Effector CD8-positive, alpha-beta T cell (primary cell): ENCODE measurements around the gene TRAT1.
"Not testable (repeated sequence)": the region's sequence is repeated elsewhere in the genome, so short reads cannot be mapped to it uniquely, and the experiment has no call there.

Source experiments
- DNase-seq: peaks from one replicate; lab custom pipeline; 2025; lab: John Stamatoyannopoulos, UW
- total RNA-seq, 4 experiments: gene quantifications; one replicate each; lab custom pipeline; 2026; lab: John Stamatoyannopoulos, UW

TRAT1 gene, protein sequence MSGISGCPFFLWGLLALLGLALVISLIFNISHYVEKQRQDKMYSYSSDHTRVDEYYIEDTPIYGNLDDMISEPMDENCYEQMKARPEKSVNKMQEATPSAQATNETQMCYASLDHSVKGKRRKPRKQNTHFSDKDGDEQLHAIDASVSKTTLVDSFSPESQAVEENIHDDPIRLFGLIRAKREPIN
- 69.6 to 178 (median 99.2) reads per million in 4 experiments for total RNA-seq

DNA sequence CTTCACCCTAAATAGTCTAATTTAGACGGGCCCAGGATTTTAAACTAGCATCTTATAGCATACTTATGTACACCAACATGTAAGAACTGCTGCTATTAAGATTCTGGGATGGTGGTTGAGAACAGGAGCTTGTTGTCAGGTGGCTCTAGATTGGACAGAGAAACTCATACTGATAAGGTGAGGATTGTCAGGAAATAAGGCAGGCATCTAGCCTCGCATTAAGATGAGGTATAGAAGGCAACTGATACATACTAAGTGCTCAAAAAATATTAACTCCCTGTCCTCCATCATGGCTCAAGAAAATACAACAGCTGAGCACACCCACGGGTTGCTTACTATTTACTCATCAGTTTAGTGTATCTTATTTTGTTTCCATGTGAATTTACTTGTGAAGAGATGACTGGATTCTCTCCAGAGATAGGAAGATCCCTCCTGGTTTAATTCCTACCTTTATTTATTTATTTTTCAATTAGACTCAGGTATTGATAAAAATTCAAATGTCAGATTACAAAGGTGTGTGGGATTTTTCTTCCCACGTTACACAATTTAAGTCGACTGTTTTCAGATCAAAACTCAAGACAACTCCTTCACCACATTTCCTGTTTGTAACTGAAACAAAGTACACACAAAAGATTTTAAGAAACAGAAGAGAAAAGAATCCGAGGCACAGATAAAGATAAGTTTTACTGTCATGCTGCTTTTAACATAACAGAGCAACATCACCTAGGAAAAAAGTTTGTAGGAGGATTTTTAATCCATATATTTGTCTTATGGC is at the start of gene TRAT1:
Gene TRAT1 (plus strand): TSS at position 664 of the 775 bp plus-strand sequence. CDS start 142 bp downstream, outside the sequence.
- DNase-seq: no peak

DNA sequence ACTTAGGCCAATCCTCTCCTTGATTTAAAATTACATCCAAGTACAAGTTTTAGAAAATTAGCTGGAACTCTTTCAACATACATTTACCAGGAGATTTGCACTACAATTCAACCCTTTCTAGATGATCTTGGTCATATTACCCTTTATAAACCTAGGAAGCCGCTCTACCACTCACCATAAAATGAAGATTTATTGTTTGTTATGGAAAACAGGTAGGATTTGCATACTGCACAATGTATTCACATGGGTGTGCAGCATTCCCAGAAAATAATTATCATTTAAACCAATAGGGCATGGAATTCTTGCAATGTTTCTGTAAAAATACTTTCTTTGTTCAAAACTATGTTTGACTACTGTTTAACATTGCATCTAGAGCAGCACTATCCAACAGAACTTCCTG is 46.9 kb upstream of the TRAT1 start:
- DNase-seq: no peak

DNA sequence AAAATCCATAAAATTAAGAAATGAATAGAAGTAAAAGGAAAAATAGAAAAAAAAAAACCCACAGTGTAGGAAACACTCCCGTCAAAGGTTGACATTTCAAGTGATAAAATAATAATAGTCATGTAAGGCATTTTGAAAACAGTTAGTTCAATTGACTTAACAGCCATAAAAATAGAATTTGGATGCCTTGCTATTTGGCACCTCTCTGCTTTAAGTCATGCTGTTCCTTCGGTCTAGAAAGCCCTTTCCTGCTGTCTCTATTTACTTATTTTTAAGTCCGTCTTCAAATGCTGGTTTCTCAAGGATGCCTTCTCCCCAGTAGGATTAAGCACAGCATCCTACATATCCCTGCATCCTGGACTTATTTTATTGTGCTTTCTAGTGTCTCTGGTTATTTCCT is 43.1 kb upstream of the TRAT1 start:
- DNase-seq: no peak

DNA sequence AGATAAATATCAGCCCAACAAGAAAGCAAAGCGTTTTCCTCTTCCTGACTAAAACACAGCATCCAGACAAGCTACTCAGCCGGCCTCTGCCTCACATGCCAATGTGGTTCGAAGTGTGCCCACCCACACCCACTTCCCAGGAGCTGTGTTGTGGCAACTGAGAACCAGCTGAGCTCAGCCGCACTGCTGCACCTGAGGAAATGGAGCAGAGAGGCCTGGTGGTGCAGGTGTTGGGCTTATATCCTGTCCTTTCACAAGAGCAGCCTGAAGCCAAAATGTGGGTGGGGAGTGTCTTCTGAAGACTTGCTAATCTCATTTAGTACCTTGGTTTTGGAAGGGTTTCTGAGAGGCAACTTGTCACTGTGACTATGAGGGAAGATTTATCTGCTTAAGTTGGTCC is 42.4 kb upstream of the TRAT1 start:
- DNase-seq: no peak

DNA sequence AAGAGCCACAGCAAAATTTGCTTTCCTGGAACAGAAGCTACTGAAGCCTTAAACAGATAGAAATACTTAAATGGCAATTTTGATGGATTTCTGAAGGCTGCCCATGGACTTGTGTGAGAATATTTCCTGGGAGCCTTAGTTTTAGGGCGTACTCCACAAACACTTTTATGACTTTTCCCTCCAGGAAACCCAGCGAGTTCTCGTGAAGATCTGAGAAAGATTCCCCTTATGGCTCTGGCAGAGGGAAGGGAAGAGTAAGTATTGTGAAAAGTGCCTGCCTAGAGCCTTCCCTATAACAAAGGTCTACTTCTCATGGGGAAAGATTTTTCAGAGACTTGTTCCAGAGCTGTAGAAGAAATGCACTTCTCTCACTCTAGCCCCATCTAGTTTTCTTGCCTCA is 31.1 kb upstream of the TRAT1 start:
- DNase-seq: no peak

DNA sequence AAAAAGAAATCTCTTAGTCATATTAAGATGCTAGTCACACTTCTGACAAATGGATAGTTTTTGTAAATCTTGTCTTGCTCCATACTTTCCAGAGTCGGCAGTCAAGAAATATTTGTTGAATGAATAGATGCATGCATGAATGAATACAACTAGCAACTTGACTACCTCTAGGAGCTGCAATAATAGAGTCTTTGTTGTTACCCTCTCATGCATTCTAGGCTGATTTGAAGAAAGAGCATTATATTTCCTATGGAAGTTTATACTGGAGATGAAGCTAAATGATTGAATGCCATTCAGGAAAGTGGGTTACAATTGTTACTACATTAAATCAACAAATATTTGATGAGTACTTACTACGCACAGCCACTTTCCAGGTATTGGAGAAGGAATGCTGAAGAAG is 18.1 kb upstream of the TRAT1 start:
- no peak for DNase-seq

DNA sequence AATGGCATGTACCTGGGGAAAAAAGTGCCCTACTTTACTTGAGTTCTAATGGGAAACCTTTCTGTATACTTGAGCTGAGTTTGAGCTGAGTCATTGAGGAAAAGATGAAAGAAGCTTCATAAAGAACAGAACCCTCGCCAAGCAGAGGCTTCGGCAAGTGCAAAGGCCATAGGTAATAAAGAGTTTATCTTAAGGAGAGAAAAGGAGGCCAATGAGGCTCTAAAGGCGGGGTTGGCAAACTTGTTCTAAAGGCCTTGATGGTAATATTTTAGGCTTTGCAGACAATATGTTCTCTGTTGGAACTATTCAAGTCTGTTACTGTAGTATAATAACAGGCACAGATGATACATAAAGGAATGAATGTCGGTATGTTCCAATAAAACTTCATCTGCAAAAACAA is 17.6 kb upstream of the TRAT1 start:
- no peak for DNase-seq

DNA sequence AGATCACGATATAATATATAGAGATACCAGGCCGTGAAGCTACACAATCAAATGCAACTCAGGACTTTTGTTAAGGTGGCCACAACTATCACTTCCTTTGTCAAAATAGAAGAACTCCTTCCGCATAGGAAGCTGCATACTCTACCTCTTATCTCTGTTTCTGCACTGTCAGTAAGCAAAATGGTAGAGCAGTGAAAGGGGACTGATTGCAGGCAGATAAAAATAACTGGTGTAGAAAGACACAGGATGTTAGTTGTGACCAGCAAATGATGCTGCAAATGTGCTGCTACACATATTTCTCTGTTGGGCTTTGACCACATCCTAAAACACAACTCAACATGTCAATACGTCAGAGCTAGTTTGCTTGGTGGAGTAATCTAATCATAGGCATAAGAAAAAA is 16.3 kb upstream of the TRAT1 start:
- no peak for DNase-seq

DNA sequence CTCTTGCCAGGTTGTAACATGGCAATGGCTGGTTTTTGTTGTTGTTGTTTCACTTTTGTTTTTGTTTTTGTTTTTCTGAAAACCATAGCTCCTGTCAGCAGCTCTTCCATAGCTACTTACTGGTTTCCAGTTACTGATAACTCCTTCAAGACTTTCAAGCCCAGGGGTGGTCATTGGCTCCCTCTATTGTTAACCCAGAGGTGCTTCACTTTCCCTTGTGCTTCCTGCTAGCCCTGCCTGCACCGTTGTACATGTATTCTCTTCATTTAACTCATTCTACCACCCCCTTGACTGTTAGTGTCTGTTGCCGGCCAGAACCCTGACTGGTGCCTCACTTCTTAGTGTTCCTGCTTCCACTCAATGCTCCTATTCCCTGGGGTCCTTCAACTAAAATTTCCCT is 4.2 kb upstream of the TRAT1 start:
- no peak for DNase-seq

DNA sequence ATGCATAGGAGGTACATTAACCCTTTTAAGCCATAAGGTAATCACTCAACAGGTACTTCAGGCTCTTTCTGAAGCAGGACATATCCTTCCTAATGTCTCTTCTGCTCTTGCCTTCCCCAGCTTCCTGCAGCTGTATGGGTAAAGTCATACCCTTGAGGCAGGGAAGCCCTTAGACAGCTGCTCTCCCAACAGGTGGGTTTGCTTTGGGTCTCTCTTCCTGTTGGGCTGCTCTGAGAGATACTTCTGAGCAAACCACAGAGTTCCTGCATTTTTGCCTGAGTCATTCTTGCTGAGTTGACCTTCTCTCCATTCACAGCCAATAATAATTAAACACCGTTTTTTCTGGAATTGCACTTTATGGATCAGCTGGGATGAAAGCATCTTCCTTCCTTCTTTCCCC is 2.0 kb upstream of the TRAT1 start:
- DNase-seq: no peak

DNA sequence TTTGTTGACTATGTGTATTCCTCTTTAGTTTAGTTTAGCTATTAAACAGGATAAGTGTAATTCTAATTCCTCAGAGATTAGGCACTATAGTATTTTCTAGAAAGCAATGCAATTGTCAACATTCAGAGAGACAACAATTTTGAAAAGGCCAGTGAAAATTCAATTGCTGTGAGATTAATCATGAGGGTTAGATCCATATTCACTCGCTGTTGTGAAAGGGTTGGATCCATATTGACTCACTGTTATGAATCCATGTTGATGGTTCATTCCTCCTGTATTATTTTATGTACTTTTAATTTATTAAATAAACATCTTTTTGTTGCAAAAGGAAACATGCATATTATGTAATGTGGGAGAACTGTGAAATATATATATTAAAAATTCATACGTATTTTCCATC is 641 bp downstream of the TRAT1 start:
- no peak for DNase-seq

DNA sequence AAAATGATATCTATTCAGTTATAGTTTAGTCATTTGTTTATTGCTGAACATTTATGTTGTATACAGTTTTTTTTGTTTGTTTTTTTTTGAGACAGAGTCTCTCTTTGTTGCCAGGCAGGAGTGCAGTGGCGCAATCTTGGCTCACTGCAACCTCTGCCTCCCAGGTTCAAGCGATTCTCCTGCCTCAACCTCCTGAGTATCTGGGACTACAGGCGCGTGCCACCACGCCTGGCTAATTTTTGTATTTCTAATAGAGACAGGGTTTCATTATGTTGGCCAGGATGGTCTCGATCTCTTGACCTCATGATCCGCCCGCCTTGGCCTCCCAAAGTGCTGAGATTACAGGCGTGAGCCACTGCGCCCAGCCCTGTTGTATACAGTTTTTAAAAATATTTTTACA is 1.2 kb downstream of the TRAT1 start:
- not testable (repeated sequence) for DNase-seq

DNA sequence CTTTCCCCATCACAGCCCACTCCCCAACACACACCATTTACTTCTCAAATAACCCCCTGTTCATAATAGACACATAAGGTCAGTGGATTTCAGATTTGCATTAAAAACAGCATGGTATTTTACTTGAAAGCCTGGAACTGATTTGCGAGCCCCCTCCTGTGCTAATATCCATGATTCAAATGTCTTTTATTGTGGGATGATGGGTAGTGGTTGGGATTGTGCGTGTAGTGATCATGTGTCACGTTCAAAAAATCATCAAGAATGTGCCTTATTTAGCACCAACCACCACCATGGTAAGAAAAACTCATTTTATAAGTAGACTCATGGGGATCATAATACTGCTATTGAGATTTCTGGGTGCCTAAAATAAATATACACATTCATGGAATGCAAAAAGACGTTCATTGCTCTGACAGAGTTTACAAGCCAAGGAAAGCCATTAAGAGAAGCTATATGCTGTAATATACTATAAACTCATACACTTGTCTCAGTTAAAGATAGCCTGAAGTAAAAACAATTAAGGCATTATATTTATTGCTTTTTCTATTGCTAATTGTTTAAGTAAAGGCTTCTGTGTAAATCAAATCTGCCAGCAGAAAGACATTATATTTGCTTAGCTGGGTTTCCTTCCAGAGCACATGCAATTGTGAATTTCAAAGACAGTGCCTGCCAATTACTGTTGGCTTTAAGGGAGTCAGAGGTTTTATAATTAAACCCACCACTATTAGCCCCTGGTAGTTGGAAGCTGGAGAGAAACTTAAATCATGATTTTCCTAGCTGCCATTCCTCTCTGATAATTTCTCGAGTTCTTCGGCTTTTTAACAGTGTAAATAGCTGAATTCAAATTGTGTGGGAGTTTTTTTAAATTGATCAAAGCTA is 4.0 kb downstream of the TRAT1 start:
- DNase-seq: no peak

DNA sequence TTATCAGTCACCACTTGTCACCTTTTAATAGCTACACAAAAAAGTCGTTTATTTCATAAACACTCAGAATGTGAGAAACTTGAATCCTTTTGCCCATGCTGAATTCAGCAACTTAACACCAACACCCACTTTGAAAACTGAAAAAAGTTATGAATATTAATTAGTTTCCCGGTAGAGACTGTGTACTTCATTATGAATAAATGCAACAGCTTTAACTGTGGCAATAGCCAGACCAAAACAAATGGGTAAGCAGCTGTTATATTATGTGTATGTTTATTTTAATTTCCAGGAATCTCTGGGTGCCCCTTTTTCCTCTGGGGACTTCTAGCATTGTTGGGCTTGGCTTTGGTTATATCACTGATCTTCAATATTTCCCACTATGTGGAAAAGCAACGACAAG is 7.8 kb downstream of the TRAT1 start:
- DNase-seq: no peak

DNA sequence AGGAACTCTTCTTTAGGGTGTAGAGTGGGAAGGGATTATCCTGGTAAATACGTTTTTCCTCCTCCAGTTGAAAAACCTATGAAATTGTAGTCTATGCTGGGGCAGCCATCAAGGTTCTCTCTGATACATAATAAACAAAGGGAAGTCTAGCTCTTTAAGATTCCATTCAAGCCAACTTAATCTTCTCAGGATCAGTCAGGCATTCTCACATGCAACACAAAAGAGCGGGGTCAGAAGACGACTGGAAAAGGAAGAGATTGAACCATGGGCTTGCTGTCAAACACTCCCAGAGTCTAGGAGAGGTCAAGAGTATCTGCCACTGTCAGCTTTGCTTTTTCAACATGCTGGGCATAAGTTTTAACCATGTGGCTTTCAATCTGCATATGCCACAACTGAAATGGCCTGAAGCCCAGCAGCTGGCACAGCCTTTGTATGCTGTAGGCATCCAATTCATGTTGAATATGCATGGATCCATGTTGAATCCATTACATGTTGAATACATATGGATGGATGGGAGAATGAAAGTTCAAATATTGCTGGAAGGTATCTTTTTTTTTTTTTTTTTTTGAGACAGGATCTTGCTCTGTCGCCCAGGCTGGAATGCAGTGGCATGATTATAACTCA is 8.5 kb downstream of the TRAT1 start:
- no peak for DNase-seq

DNA sequence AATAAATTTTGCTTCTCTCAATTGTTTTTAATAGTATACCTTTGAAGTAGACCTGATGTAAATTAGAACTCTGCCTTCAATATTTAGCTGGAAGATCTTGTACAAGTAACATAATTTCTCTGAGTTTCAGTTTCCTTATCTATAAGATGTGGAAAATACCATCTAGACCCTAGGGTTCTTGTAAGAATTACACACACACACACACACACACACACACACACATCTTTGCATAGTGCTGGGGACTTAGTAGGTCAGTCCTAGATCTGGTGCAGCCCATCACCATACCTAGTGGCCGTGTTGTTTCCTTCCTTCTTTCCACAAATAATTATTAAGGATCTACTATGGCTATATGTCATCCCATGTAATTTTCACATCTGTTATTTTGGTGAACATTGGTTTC is 11.0 kb downstream of the TRAT1 start:
- no peak for DNase-seq

DNA sequence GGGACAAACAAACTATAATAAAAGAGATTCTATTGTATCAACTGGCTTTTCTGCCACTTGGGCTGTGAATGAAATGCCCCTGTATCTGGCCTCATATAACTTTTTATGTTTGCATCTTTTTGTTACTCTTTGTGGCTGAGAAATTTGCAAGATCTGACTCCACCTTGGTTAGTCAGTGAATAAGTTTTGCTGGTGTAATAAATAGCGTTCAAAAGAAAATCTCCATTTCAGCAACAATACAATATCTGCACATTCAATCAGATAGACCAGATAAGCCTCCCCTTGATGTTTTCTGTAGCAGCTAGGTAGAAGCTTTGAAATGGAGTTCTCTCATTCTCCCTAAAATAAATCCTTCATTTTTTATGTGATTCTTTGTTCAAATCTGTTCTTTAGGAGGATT is 12.0 kb downstream of the TRAT1 start:
- no peak for DNase-seq

DNA sequence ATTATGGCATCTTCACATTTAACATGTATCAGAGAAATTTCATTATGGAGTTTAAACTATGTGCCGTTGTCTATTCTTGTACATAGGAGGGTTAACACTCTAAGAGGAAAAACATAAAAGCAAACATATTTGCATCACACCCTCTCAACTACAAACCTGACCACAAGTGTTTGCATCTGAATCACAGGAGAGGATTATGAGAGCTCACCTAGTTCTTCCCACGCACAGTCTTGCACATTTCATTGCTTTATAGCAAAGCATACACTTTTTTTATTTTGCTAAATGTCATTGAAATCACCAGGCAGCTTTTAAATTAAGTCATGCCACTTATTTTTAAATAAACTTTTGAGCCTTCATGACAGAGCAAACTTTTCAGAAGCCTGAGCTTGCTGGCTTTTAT is 12.5 kb downstream of the TRAT1 start:
- no peak for DNase-seq

DNA sequence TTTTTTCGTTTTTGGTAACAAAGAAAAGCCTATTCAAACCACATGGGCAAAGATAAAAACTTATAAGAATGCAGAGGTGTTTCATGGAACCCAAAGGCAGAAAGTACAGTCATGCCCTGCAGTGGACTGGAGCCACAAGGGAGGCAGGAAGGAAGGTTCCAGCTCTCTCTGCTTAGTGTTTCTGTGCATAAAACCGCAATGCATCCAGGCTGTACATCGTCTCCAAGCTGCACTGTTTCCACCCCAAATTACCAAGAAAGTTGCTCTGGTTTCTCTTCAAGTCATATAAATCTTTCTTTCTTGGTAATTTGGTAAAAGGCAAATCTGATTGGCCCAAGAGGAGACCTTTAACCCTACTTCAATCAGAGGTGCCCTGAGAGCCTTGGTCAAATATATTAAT is 15.8 kb downstream of the TRAT1 start:
- no peak for DNase-seq

DNA sequence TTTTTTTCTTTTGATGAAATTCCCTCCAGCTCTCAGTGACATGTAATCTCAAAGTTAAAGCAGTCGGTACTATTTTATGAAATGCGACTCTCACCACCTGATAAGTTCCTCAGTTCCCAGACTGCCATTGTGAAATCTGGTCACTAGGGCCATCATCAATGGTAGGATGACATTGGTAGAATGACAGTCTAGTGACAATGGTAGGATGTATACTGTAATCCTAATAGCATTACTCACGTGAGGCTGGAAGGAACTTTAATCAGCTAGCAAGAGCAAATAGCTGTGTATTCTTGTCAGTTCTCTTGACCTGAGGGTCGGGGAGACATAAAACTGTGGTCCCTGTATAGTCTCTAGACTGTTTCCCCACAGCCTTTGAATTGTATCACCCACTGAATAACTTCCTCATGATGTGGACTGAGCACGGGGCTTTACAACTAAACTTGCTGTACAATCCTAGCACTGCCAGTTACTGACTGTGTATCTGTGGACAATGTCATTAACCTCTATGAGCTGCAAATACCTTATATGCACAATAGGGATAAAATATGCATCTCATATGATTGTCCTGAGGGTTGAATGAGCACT is 23.2 kb downstream of the TRAT1 start:
- no peak for DNase-seq

DNA sequence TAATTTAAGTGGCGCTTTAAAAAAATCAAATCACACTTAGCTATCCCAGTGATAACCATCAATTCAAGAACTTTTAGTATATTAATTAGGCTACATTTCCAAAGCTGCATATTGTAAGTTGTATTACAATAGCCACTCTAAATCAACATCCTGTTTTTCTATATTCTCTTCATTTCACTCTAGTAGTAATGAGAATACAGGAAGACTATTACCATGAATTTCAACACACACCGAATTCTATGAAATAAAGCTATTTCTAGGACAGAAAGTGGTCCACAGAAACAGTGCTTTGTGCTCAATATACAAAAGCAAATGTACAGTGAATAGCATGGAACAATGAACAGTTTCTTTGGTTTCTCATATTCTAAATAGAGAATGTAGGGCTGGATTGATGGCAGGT is 24.6 kb downstream of the TRAT1 start:
- DNase-seq: no peak

DNA sequence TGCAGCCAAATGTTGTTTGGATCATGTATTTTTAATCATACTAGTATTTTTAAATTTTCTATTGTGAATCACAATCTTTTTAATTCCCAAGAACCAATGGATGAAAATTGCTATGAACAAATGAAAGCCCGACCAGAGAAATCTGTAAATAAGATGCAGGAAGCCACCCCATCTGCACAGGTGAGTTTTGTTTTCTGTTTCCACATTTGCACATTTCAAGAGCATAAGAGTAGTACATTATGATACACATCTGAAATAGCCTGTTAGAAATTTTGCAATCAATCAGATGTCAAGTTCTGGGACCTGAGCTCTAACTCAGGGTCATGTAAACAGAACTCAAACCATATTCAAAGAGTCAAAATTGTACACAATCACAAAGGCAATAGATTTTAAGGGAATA is 26.5 kb downstream of the TRAT1 start:
- DNase-seq: no peak
